Measurements from ENCODE around the gene AAK1.
"Not testable (repeated sequence)": the region's sequence is repeated elsewhere in the genome, so short reads cannot be mapped to it uniquely, and the experiment has no call there.

The AAK1 gene

GRCh38 chr2:69659349-69659748 is 15.8 kb upstream of the AAK1 start:
- no peak for DNase-seq

GRCh38 chr2:69652206-69652605 is 8.7 kb upstream of the AAK1 start:
- DNase-seq, result no peak

DNA sequence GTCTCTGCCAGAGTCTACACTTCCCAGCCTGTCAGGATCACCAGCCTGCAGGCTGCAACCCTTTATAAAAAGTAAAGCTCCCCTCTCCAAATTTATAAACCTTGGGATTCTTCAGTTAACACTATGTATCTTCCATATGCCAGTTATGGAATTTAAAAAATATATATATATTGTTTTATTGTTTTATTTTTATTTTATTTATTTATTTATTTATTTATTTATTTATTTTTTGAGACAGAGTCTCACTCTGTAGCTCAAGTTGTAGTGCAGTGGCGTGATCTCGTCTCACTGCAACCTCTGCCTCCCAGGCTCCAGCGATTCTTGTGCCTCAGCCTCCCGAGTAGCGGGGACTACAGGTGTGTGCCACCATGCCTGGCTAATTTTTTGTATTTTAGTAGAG is 3.7 kb upstream of the AAK1 start:
- not testable (repeated sequence) for DNase-seq

DNA sequence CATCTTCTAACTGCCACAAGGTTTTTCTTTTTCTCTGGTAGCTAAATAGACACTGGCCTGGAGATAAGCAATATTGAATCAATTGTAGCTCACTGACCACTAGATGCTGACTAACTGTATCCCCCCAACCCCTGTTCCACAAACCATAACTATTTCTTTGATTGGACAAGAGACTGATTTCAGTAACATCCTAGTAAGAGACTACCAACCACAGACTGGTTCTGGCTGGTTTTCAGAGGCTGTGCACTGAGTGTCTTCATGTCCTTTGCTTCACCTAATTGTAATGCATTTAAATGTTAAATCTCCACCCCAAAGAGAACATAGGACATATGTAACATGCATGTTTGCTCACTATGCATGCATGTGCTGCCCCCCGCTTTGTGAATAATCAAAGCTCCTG is 3.2 kb upstream of the AAK1 start:
- no peak for DNase-seq

DNA sequence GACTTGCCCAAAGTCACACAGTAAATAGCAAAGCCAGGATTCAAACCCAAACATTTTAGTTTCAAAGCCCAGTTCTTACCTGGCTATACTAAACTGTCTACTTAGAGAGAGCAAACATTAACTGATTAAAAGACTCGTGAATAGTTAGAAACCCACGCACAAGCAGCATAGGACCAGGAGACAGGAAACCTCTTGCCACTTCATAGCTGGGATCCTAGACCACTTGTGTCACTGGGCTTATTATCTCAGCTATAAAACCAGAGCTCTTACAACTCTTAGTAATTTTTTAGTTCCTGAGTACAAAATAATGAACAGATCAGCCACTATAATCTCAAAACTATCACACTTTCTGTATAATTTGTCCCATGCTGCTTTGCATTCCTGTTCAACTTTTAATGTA is 2.4 kb upstream of the AAK1 start:
- no peak for DNase-seq

- DNase-seq, result no peak
Measured at GRCh38 chr2:69645031-69645431, 1.5 kb upstream of the AAK1 start.

DNA sequence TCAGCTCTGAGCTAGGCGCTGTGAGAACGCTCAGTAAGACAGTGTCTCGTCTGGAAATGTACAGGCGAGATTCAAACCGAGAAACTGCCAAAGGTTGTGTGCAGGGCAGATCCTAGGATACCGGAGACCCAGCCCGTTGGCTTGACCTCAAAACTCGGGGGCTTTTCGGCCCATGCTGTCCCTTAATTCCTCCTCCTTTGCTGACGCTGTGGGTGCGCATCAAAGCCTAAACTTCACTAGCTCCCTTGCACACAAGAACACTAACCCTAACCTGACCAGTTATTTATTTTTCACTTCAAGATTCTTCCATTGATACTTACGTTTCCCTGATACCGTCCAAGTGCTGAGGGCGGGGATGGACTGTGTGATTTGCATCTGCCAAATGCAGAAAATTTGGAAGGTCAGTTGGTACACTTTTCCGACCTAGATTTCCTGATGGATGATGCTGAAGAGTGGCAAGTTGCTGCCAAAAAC is 1.0 kb upstream of the AAK1 start:
- no peak for DNase-seq

DNA sequence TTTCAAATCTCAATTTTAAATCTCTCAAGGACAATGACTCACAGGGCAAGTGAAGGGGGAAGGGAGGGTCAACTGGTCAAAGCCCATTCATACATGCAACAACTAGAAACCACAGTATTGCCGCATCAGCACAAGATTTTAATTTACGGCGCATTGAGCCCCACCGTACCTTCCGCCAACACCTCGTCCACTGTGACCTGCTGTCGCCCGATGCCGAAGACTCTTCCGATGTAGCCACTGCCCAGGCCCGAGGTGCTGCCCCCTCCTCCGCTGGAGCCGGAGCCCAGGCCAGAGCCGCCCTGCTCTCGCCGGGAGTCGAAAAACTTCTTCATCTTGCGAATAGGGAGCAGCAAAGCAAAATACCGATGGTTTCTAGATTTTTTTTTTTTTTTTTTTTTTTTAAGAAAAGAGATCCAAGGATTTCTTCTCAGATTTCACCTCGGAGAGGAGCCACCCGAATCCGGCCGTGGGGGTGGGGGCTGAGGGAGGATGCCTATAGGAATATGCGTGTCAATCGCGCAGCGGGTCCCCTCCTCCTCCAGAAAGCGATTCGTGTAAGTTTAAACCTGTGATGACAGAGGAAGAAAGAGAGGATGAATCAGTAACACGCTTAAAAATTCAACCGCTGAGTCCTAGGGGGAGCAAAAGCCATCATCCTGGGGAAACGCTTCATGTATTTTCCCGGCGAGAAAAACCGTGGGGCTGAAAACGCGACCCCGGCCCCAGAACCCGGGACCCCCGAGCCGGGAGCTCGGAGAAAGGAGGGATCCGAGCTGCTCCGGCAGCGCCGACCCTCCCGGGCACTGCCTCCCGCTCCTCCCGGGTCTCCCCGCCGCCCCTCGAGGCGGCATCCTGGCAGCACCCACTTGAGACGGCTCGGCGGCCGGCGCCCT is 584 bp downstream of the AAK1 start:
- peak; percentile 47 to 56 for DNase-seq

DNA sequence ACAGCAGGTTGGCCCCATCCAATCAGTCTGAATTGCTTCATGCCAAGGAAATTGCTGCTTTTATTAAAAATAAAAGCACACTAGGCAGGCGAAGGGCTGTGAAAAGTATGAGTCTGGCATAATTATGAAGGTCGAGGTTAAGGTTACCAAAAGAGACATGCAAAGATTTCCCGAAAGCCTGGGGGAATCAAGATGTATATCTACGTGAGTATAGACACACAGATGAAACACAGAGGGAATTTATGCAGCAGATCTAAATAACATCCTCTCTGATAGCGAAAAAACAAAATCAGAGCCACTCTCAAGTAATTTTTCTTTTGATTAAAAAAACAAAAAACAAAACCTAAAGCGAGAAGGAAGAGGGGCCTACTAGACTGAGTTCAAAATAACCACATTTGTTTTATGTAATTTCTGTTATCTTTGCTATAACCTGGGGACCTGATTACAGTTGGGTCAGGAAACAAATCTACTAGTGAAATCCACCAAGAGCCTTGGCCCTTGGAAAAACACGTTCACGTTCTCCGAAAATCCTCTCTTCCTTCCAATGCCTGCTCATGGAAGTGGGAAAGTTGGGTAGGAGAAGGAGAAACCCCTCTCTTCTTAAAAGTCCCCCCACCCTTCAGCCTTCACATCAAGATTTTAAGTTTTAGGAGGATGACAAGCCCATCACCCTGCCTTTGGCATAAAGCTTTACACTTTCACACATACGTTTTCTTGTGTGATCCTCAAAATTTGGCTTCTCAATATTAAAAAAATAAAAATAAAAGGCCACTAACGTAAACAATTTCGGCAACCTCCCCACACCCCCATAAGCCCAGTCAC is 1.4 kb downstream of the AAK1 start:
- no peak for DNase-seq

GRCh38 chr2:69641471-69641870 is 2.1 kb downstream of the AAK1 start:
- DNase-seq, result no peak

GRCh38 chr2:69639266-69639665 is 4.3 kb downstream of the AAK1 start:
- no peak for DNase-seq

- DNase-seq, result no peak
Measured at GRCh38 chr2:69638630-69639029, 4.9 kb downstream of the AAK1 start.

DNA sequence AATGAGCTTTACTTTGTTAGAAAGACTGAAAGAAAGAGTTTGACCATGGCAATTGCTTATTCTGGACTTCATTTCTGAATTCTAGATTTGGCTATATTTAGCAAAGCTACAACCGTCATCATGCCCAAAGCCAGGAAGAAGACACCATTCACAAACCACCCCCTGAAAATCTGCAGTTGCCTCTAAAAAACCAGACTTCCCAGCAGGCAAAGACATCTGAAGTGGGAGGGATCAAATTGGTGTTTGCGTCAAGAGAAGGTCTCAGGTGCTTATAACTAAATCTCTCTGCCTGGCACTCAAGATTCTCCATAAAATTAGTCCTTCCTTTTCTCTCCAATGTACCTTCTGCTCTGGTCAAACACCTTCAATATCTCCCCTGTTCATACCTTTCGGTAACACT is 5.6 kb downstream of the AAK1 start:
- no peak for DNase-seq

DNA sequence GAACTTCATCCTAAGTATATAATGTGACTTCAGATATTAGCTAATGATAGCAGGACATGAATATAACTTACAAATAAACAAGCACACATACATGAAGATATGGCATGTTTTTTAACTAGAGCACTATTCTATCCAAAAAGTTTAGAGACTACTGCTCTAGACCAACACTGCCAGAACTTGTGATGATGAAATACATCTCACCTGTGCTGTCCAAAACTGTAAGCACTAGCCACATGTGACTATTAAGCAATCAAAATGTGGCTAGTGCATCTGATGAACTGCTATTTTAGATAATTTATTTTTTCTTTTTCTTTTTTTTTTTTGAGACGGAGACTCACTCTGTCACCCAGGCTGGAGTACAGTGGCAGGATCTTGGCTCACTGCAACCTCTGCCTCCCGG is 7.1 kb downstream of the AAK1 start:
- no peak for DNase-seq

DNA sequence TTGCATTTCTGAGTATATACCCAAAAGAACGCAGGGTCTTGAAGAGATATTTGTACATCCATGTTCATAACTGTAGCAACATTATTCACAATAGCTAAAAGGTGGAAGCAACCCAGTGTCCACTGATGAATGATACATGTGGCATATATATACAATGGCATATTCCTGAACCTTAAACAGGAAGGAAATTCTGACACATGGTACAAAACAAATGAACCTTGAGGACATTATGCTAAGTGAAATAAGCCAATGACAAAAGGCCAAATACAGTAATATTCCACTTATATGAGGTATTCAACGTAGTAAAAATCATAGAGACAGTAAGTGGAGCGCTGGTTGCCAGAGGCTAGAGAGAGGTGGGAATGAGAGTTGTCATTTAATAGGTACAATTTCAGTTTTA is 8.1 kb downstream of the AAK1 start:
- no peak for DNase-seq

DNA sequence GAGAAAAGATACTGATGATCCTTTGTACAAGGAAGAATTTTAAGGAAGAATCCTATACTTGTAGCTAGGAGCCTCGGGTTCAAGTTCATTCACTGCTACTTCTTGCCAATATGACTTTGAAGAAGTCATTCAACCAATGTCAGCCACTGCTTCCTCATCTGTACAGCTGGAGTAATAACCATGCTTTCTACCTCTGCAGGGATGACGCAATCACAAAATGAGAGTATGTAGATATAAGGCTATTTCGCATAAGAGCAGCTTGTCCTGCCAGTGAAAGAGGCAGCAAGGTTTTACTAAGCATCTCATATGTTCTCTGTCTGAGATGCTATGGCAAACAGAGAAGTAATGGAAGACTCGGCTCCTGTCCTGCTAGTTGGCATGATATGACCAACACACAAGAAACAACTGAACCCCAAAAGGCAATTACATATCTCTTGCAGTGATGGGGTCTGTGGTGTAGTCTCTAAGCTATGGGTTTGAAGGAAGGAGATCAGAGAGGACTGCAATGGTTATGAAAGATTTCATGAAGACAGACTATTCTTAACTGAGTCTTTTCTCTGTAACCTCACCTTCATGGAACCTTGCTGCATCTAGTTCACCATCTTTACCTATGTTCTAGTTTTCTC is 9.2 kb downstream of the AAK1 start:
- DNase-seq, result no peak

DNA sequence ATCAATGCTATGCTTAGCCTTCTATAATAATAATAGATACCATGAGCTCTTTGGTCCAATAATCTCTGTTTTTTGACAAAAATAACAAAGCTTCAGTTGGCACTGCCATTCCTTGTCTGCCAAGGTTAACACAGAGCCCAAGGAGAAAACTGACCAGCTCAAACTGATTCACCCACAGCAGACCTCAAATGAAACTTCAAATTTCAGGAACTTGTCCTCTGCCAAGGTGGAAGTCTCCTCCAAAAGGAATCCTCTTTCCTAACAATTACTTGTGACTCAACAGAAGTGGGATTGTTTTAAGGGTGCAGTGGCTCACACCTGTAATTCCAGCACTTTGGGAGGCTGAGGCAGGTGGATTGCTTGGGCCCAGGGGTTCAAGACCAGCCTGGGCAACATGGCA is 12.1 kb downstream of the AAK1 start:
- no peak for DNase-seq

DNA sequence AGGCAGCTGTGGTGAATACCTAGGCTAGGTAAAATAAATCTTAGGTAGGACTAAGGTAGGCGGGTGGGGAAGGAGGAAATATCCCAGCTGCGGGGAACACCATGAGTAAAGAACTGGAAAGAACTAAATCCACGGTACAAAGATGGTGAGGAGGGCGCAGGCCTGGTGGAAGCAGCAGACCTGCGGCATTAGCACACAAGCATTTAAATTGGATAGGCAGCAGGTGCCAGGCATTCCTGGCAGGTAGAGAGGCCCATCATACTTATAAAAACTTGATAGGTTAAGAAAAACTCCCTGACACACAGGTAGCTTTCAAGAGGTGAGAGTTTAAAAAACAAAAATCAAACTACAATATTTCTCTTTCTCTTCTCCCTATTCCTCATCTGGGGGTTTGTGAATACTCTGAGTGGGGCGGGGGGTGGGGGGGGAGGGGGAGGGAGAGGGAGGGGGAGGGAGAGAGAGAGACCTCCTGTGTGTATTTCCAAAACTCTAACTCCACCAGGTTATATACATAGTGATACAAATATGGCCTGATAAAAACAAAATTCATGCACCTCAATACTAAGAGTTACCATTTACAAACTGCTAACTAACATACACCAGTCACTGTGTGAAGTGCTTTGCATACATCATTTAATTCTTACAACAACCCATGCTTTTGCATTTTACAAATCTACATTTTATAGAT is 13.5 kb downstream of the AAK1 start:
- DNase-seq, result no peak

DNA sequence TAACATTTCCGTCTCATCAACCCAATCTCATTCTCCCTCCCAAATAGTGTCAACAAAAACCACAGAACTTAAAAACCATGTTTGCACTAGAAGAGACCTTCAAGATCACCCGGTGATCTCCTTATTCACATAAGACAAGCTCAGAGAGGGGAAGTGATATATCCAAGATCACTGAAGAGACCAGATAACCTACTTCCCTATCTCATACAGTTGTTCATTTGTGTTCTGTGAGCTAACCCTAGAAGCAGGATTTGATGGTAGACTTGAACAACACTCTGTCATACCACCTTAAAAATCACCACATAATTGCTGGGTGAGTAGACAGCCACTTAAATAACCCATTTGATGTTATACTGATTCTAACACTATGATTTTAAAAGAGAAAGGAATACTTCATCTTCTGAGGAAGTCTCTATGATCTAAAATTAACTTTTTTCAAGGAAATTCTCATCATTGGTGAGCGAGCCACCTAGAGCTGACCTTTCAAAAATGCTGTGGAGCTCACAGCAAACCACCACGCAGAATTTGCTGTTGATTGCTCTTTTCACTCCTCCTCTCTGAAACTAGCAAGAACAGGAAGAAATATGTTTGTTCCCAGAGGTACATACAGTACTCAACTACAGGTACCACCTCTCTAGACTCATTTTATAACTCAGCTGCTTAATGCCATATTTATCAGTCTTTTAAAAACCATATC is 15.1 kb downstream of the AAK1 start:
- no peak for DNase-seq

- DNase-seq, result no peak
Measured at GRCh38 chr2:69625078-69625795, 18.3 kb downstream of the AAK1 start.

DNA sequence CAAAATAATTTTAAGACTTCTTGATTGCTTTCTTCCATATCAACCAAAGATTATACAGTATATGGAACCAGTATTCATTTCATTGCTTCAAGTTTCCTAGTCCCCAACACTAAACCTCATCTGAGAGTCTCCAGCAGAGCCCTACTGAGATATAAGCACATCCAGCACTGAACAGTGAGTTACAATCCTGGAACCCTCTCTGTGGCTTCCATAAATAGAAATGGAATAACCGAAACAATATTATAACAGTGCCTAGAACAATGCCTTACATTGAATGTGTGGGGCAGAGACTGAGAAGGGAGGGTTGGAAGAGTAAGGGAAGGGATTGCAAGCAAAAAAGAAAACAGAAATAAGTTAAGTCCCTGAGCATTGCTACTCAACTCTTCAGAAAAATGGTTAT is 18.9 kb downstream of the AAK1 start:
- DNase-seq, result no peak

- no peak for DNase-seq
Measured at GRCh38 chr2:69624131-69624530, 19.4 kb downstream of the AAK1 start.
